GM19468 (cell line): ENCODE measurements around the gene TSR3.

Experiments used
- ATAC-seq: cut with Tn5 transposase; IDR thresholded peaks from one replicate; pipeline ENCODE4 v1.9.1; 2021; ENCODE audit warnings: mild to moderate bottlenecking, moderate library complexity, moderate number of reproducible peaks; ENCODE audit not compliant: unreplicated experiment; ENCODE audit errors: extremely low read depth

The TSR3 gene

DNA sequence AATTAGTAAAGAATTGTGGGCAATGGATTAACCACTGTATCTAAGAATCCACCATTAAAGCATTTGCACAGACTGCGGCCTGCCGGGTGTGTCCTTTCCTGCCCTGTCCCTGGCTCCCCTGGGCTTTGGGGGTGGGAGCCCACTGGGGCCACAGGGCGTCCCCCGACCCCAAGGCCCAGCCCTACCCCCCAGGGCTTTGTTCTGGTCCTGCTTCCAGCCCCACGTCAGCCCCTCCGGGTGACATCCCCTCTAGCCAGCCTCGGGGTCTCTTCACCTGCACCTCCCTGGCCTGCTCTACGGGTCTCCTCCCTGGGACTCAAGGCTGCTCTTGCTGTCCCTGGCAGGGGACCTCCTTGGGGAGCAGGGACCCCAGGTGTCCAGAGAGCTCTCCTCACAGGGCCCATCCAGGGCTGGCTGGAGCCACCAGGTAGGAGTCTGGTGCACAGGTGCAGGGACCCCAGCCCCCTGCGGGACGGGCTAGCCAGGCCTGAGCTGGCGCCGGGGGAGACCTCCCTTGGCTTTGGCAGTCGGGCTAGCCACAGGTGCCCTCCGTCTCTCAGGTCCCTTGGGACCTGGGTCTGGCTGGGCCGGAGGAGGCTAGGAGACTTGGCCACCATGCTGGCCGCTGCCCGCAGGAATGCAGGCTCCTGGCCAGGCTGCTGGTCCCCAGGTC, 24.6 kb downstream of the TSR3 start:
- no peak for ATAC-seq

DNA sequence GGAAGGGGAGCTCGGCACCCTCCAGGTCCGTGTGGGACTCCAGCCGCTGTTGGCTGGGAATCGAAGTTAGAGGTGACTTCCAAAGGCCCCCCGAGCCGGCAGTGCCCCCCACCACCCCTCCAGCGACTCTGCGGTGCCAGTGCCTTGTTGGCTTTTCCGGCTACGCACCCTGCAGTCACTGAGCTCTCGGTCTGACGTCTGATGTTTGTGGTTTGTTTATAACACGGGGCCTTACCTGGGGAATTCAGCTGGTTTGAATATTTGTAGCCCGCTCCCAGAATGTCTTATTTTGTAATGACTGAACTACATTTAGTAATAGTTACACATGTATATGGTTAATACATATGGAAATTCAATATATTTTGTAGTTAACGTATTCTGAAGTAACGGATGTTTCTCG, 25.3 kb downstream of the TSR3 start:
- ATAC-seq: no peak

DNA sequence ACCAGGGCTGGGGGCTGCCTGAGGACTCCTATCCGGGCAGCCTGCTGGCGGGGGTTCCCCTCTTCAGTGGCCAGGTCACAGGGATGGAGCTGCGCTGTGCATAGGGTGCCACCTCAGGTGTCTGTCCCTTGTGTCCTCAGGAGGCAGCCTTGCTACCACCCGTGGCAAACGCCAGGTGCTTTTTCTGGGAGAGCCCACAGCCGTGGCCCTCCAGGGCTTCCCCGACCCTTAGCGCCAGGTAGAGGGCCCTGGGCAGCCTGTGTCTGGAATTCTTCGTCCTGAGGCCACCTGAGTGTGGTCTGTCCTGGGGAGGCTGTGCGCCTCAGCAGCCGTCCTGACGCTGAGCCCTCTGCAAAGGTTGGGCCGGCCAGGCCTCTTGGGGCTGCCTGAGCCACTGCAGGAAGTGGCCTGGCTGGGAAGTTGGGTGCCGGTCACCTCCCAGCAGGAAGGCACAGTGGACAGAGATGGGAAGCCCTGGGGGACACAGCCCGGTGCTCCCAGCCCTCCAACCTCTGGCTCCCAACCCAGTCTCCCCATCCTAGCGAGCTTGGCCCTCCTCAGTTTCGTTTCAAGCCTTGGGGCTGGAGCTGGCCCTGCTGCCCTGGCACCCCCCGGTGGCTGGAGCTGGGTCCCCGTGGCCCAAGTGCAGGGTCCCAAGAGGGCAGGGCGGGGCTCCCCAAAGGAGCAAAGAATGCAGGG, 25.9 kb downstream of the TSR3 start:
- ATAC-seq: no peak

DNA sequence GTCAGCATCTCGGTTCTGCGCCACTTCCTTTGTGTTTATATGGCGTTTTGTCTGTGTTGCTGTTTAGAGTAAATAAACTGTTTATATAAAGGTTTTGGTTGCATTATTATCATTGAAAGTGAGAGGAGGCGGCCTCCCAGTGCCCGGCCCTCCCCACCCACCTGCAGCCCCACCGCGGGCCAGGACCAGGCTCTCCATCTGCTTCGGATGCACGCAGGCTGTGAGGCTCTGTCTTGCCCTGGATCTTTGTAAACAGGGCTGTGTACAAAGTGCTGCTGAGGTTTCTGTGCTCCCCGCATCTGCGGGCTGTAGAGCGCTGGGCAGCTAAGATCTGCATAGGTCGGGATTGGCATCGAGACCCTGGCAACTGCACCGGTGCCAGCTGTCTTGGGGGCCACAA, 26.4 kb downstream of the TSR3 start:
- ATAC-seq: no peak

DNA sequence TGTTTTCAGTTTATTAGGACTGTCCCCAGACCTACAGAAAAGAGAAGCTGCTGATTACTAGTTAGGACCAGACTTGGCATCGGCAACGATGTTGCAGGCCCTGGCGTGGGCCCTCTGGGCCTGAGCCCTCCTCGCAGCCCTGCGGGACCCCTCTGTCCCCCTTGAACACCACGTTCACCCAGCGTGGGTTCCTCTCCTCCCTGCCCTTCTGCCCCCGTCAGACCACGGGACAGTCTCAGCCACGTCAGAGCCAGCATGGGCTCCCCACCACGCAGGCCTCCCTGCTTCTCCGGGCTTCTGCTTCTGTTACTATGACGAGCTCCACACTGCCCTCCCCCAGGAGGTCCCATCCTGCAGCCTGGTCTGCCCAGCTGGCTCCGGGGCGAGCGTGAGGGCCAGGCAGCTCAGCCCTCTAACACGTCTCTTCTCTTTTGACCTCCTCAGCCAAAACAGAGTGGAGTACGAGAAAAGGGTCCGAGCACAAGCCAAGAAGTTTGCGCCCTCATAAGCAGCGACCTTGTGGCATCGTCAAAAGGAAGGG, 27.3 kb downstream of the TSR3 start:
- ATAC-seq: no peak

DNA sequence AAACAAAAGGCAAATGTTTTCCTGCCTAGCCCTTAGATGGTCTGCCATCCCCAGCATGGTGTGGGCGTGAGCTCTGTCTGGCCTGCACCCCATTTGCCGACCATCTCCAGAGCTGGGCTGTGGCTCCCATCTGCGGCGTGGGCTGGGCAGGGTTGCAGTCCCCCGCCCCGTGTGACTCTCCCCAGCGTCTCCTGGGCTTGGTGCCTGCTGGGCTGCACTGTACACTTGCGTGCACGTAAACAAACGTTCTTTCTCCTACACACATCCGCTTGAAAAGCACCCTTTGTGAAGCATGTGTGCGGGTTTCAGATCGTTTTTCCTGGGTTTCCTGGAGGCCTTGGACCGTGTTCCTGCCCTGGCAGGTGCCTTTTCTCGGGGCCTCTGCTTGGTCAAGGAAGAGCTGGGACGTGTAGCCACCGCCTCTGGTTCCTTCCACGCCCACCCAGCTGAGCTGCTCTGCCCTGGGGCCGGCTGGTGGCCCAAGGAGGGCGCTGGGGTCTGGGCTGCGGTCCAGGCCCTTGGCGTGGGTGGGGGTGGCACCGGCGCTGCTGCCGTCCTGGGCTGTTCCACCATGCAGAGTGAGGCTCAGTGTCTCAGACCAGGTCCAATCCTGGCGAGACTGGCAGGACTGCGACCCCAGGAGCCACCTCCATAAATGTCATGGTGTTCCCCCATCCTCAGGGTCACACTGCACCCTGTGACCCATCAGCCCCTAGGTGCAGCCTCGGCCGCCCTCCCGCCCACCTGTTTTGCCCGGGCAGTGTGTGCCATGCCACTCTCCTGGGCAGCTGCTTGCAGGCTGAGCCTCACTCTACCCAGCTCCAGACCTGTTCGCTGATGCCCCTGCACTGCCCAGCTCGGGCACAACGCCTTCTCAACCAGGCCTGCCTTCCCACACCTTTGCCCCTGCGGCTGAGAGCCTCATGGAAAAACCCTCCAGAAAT, 28.1 kb downstream of the TSR3 start:
- no peak for ATAC-seq

DNA sequence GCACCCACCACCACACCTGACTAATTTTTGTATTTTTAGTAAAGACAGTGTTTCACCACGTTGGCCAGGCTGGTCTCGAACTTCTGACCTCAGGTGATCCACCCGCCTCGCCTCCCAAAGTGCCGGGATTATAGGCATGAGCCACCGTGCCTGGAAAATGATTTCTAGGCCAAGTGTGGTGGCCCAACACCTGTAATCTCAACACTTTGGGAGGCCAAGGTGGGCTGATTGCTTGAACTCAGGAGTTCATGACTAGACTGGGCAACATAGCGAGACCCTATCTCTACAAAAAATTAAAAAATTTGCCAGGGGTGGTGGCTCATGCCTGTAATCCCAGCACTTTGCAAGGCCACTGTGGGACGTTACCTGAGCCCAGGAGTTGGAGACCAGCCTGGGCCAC, 29.3 kb downstream of the TSR3 start:
- ATAC-seq: no peak

DNA sequence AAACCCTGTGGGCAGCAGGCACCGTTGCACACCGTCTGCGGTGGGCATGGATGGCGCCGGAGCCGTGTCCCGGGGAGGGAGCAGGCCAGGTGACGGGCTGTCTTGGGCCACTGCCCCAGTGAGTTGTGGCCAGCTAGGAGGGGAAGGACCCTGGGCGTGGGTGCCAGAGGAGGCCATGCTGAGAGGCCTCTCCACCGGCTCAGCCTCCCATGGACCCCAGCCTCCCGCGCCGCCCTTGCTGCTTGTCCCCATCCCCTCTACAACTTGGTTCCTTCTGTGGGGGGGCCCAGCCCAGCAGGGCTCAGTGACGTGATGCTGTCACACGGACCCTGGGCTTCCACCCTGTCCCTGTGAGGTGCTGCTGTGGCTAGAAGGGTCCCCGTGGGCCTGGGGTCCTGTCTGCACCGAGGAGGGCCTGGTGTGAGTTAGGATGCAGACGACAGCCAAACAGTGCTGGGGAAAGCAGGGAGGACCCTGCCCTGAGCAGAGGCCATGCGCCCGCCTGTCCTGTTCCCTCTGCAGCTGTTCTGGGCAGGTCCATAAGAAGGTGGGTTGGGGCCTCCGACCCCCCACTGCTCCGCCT, 30.9 kb downstream of the TSR3 start:
- no peak for ATAC-seq

DNA sequence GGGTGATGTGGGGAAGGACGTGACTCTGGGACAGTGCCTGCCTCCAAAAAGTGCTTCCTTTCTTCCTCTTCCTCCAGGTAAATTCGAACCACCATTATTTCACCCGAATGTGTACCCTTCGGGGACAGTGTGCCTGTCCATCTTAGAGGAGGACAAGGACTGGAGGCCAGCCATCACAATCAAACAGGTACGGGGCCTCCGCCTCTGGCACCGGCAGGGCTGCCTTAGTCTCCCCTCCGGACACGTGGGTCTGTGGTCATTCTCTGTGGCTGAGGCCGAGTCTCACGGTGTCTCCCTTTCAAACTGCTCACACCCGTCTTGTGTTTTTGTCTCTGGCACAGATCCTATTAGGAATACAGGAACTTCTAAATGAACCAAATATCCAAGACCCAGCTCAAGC, 31.6 kb downstream of the TSR3 start:
- no peak for ATAC-seq

DNA sequence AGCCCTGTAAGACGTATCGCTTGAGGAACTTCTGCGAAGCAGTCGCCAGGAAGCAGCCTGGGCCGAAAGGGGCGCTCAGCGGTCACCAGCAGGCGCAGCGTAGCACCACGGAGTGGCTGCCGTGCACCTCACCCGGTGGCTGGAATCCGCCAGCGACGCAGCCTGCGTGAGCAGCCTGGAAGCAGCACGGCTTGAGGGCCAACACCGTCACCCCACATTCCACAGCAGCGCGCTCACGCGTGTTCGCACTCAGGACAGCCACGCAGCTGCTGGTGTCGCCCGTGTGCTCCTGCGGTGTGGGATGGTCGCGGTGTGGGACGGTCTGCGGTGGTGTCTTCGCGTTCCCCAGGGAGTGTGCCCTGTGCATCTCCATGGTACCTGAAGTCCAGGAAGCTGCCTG, 32.6 kb downstream of the TSR3 start:
- no peak for ATAC-seq

DNA sequence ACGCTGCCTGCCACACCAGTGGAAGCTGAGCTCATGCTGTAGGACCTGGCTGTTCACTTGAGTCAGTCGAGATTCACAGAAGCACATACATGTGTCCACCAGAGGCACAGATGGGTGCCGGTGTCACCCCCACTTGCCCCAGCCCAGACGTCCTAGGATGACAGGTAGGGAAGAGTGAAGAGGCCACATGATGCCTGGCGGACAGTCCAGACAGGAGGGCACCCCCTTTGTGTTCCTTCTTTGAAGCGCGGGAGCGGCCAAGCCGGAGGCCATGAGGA, 33.5 kb downstream of the TSR3 start:
- ATAC-seq: no peak

DNA sequence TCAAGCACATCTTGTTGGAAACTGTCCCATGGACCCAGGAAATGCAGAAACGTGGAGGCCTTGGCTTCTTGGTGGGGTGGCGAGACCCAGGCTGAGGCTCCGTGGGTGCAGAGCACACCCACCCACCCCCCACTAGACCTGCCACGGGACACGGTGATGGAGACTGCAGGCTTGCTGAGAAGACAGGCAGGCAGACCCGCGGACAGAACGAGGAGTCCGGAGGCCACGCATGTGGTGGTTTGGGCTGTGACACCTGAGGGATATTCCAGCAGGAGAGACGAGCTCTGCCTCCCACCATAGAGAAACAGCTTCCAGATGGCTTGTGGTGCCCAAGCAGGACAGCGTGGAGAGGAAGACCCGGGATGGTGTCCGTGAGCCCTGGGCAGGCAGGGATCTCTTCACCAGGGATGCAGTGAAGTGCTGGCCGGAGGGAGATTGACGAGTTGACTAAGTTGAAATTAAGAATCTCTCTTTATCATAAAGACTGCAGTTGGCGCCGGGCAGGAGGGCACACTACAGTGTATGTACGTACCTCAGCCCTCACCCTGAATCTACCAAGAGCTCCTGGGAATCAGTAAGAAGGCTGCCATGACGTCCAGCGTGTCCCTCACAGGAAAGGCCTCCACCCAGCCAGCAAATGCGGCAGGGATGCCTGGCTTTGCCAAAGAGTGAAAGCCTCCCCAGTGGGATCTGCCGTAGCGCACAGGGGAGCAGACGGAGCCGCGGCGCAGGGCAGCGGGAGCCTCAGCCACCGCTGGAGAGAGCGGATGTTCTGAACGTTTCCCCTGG, 34.0 kb downstream of the TSR3 start:
- no peak for ATAC-seq

DNA sequence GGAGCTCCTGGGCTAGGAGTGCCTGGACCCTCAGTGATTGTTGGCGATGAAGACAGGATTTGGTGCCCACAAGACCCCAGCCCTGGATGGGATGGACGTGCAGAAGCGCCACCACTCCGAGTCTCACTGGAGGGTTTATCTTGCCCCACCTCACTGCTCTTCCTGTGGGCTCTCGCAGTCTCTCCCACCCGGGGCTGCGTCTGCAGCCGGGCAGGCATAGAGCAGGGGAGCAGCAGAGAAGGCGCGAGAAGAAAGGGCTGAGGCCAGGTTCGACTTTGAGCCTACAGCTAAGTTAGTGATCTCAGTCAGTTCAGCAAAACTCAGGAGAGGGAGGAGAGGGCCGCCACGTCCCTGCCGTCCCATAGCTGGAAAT, 35.7 kb downstream of the TSR3 start:
- ATAC-seq: no peak

DNA sequence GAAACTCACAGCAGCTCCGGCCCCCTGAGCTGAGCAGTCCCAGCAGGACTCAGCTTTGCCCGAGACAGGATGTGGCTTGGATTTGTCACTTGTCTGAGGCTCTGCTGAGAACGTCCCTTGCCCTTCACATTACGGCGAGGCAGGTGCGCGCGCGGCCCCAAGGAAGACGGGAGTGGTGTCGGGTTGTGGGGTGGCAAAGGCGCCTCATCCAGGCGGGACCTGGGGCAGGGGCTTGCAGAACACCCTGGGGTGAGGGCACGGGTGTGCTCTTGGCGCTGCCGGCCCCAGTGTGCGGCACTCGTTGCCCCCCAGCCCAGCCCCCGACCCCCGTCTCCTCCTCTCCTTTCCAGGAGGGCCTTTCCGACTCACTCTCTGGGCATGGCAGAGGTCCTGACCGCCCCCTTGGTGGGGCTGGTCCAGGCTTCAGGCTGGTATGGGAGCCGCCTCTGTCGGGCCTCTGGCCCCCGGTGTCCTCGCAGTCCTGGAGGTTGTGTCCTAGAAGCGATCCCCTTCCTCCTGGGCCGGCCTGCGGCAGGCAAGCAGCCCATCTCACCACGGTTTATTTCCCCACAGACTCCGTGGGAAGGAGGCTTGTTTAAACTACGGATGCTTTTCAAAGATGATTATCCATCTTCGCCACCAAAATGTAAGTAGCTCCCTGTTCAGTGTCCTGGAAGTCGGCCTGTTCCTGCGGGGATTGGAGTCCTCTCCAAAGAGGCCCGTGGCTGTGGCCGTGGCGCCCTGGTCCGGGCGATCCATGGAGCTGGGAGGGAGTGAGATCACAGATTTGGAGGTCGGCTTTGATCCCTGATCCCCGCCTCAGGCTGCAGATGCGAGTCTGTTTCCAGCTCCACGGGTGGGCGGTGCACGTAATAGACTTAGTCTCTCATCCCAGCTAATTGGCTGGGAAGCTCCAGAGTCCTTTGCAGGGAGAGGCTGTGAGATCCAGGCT, 36.3 kb downstream of the TSR3 start:
- ATAC-seq: no peak

DNA sequence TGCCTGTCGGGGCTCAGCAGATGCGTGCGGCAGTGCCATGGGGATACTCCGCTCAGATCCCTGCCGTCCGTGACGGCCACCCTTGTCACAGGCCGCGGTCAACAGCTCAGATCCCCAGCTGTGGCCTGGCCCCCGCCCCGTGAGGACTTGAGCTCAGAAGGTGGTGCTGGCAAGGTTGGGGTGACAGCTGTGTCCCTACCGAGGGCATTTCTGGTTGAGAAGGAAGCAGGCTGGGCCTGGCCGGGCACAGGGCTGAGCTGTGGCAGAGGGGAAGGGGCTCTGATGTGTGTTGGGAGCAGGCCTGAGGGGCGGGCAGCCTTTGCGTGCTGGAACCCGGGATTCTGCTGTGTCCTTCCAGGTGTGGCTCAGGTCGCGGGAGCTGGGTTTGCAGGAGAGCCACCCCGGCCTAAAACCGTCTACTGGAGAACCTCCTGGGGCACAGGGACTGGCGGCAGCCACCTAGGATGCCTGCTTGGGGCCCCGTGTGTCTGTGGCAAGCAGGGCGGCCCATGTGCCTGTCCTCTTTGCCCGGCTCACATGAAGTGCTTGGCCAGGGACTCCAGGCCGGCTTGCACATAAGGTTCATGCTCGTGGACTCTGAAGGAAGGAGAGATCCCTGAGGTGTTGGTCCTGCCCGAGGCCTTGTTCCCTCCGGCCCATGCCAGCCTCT, 37.1 kb downstream of the TSR3 start:
- ATAC-seq: no peak

DNA sequence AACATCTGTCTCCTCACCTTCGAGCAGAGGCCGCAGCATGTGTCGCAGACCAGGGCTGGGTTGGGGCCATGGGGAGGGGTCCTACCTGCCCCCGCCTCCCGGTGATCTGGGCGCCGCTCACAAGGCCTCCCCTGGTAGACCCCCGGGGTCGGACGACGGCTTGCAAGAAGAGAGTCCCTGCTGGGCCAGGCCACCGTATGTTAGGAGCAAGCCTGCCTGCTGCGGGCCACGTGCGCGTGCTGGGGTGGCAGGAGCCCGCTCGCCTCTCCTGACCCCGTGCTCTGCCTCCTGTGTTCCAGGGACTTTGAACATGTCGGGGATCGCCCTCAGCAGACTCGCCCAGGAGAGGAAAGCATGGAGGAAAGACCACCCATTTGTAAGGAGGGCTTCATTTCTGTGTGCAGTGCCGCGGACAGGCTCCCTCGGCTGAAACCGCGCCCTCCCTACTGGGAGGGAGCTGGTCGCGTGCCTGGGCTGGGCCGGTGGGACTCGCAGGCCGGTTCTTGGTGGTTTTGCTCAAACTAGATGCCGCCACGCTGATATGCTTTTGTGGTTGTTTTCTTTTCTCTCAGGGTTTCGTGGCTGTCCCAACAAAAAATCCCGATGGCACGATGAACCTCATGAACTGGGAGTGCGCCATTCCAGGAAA, 37.8 kb downstream of the TSR3 start:
- no peak for ATAC-seq

DNA sequence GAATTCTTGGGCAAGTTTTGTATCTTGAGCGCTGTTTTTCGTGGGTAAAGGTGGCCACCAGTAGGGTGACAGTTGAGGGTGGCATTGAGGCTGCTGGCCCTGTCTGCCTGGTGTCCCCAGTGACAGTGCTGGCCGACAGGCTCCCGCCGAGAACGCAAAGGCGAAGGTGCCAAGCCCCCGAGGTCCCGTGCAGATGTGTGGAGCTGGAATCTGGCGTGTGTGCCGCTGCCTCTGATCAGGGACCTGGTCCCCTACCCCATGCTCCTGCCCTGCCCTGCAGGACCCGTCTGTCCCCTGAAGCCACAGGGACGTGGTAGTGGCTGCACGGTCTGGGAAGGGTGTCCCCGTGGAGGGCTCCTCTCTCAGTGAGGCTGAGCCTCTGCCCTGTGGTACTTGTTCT, 38.8 kb downstream of the TSR3 start:
- no peak for ATAC-seq

DNA sequence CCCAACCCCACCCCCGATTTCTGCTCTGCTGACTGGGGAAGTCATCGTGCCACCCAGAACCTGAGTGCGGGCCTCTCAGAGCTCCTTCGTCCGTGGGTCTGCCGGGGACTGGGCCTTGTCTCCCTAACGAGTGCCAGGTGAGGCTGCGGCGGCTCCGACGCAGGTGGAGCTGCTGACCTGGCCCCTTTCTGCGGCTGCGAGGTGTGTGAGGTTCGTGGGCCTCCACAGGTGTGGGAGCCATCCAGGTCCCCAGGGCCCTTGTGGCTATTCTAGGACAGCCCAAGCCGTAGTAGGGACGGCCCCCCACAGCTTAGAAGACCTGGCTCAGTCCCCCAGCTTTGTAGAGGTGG, 39.2 kb downstream of the TSR3 start:
- ATAC-seq: no peak
